WERI-Rb-1 (cell line): ENCODE measurements around the gene MEGF10.

ENCODE experiments used
- DNase-seq: peaks from one replicate; pipeline ENCODE4 v3.0.0-alpha.2; 2020
- H3K27ac ChIP-seq: fragments of 250-450 bp; sonication (Bioruptor Pico); 2 replicates; pipeline ENCODE4 v1.5.1; 2020; ENCODE audit warnings: mild to moderate bottlenecking, moderate library complexity
- H3K27me3 ChIP-seq: fragments of 250-450 bp; sonication (Bioruptor Pico); 2 replicates; pipeline ENCODE4 v1.5.1; 2021; ENCODE audit warnings: mild to moderate bottlenecking, low read depth, moderate library complexity; ENCODE audit not compliant: insufficient read depth, severe bottlenecking
- H3K36me3 ChIP-seq: fragments of 250-450 bp; sonication (Bioruptor Pico); 2 replicates; pipeline ENCODE4 v1.5.1; 2020; ENCODE audit warnings: mild to moderate bottlenecking, moderate library complexity
- H3K4me3 ChIP-seq: 2 replicates; pipeline ENCODE4 v1.5.1; 2011; ENCODE audit warnings: low read depth, mild to moderate bottlenecking, control low read depth, low read length
- H3K9me3 ChIP-seq: fragments of 250-450 bp; sonication (Bioruptor Pico); 2 replicates; pipeline ENCODE4 v1.5.1; 2021; ENCODE audit warnings: mild to moderate bottlenecking, moderate library complexity; ENCODE audit not compliant: severe bottlenecking
- CTCF ChIP-seq: IDR thresholded peaks from 2 replicates; pipeline ENCODE4 v1.5.1; 2011; ENCODE audit warnings: low read depth, mild to moderate bottlenecking, control low read depth, inconsistent platforms, low read length

MEGF10 gene

DNA sequence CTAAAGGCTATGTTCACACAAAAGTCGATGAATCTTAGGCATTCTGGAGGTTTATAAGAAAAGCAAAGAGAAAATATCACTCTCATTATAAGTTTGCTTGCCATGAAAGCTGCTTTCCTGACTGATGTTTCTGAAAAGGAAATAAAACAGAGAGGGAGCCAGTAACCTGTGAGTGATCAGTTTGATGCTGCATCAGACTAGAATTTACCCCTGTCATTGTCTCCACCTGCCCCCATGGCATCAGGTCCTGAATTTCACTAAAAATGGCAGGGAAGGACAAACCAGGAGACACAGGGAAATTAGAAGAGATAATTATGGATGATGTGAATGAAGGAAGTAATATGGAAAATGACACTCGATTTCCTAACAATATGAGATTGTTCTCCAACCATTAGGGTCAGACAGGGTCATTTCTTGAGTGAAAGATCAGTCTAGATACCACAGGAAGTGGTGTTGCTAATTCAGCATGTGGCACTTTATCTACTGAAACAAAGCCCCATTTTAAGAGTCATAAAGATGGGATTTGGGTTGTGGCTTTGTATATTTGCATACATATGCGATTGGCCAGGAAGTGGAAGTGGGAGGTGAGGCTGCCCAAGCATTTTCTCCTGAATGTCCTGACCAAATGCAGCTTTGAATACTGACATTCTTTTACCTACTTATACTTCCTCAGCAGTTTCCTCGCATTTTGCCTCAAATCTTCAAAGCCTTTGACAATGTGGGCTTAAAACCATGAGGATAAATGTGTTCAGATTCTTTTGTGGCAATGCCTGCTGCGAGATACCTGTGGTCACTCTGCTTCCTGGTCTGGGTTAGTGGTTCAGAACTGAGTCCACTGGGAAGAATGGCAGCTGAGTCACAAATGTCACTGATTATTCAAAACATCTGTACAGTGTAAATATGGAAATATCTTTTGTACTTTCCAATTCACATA is 29.7 kb downstream of the MEGF10 start:
- Histone ChIP-seq H3K4me3 (no peak overlapping the region), H3K27ac (no peak overlapping the region), H3K36me3 (no peaks in the 10 kb centered on the region), H3K27me3 (no peaks in the 10 kb centered on the region), H3K9me3 (no peaks in the 10 kb centered on the region)
- no peak for DNase-seq
- no peak for TF ChIP-seq CTCF

DNA sequence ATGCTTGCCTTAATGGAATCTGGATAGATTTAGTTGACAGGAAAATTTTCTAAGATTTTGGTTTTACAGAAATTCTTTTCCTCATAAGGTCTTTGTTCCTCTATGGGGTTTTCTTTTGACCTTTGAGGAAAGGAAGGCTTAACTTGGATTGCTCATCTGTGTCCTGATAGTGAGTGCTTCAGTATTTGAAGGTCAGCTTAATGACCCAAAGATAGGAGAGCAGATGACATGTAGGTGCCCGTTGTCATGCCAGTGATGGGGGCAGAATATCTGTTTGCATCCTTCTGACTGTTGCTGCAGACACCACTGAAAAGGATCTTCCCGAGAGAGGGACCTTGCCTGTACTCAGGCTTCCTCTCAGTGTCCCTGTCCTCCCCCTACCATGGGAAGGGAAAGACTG is 30.9 kb downstream of the MEGF10 start:
- no peak for TF ChIP-seq CTCF
- DNase-seq, result no peak
- Histone ChIP-seq H3K27me3 (no peaks in the 10 kb centered on the region), H3K27ac (no peak overlapping the region), H3K9me3 (no peaks in the 10 kb centered on the region), H3K4me3 (no peak overlapping the region), H3K36me3 (no peaks in the 10 kb centered on the region)

- H3K27me3 ChIP-seq, result no peaks in the 10 kb centered on the region
- DNase-seq, result no peak
- no peak for TF ChIP-seq CTCF
- H3K27ac ChIP-seq, result no peak overlapping the region
- no peaks in the 10 kb centered on the region for H3K9me3 ChIP-seq
- no peaks in the 10 kb centered on the region for H3K36me3 ChIP-seq
- H3K4me3 ChIP-seq, result no peak overlapping the region
These were observed 31.8 kb downstream of the MEGF10 start for GRCh38 chr5:127322403-127322802.

DNA sequence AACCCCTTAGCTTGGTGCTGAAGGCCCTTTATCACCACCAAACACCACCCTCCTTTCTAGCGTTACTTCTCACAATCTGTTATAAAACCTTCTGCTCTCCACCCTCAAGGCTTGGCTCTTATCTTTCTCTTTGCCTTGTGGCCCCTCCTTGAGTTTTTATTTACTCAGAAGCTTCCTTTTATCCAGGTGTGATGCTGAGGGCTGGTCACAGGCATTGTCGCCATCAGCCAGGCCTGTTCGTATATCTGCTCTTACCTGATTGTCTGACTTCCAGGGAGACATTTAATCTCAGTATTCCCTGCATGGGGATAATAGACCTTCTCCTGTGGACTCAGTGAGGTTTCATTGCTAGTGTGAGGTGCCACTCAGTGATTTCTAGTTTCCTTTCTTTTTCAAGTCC is 34.2 kb downstream of the MEGF10 start:
- Histone ChIP-seq H3K36me3 (no peaks in the 10 kb centered on the region), H3K27me3 (no peaks in the 10 kb centered on the region), H3K9me3 (no peaks in the 10 kb centered on the region), H3K27ac (no peak overlapping the region), H3K4me3 (no peak overlapping the region)
- no peak for TF ChIP-seq CTCF
- DNase-seq, result no peak

- no peak for TF ChIP-seq CTCF
- no peaks in the 10 kb centered on the region for H3K9me3 ChIP-seq
- H3K36me3 ChIP-seq, result no peaks in the 10 kb centered on the region
- no peak overlapping the region for H3K27ac ChIP-seq
- H3K4me3 ChIP-seq, result no peak overlapping the region
- no peaks in the 10 kb centered on the region for H3K27me3 ChIP-seq
- no peak for DNase-seq
These were observed 35.8 kb downstream of the MEGF10 start for GRCh38 chr5:127326431-127326830.
